IPS-11a (cell line): ENCODE results near the gene MYB.

Experiments
- H3K4me3 ChIP-seq: one replicate; pipeline ENCODE4 v1.5.1; 2013; ENCODE audit warnings: low read depth, low read length, control low read depth

The MYB gene

DNA sequence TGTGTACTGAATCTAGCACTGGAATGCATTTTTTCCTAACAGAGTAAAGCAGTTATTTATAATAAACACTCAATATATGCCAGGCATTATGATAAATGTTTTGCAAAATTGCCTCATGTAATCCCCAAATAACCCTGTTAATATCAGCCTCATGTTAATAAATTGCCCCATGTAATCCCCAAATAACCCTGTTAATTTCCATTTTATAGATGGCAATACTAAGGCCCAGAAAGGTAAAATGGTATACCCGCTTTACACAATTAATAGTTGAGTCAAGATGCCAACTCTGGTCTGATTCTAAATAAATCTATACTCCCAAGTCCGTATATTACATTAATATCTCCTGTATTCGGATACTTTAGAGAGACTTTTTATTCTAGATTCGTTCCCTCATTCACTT, 6.3 kb downstream of the MYB start:
- no peak overlapping the region for H3K4me3 ChIP-seq

GRCh38 chr6:135188718-135189117, 7.6 kb downstream of the MYB start:
- H3K4me3 ChIP-seq = no peak overlapping the region

- H3K4me3 ChIP-seq = no peak overlapping the region
These were observed 8.2 kb downstream of the MYB start for GRCh38 chr6:135189344-135189743.

GRCh38 chr6:135191508-135192255, 10.6 kb downstream of the MYB start:
- no peak overlapping the region for H3K4me3 ChIP-seq

GRCh38 chr6:135192256-135193174, 11.4 kb downstream of the MYB start:
- H3K4me3 ChIP-seq = no peak overlapping the region

DNA sequence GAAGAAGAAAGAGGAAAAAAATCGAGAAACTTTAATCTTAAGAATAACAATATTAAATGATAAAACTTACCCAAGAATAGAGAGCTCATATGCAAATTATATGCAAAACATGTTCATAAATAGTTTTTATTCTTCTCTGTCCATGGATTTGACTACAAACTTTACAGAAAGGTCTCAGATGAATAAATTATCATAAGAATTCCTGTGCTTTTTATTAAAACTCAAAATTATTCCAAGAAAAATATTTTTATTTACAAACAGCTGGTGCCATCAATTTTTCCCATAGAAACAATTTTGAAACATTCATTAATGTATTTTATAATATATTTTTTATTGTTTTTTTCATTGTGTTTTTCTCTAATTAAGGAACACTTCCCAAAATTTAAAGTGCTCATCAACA, 12.1 kb downstream of the MYB start:
- no peak overlapping the region for H3K4me3 ChIP-seq

DNA sequence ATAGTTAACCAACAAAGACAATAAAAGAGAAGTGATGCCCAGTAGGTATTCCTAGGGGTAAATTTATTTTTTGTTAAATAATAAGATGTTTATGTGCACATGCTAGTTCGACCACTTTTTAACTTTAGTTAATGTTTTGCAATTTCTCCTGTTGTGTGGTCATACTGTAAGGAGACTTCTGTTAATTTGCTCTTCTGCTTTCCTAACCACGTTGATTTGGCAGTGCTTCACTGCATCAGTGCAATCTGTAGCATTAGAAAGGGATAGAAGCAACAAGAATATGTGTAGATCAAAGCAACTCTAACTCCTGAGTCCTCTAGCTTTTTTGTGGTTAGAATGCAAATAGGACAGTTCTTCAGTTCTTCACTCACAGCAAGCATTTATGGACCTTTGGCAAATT, 13.9 kb downstream of the MYB start:
- no peak overlapping the region for H3K4me3 ChIP-seq

- H3K4me3 ChIP-seq = no peak overlapping the region
These were observed 14.4 kb downstream of the MYB start for GRCh38 chr6:135195522-135195921.

- no peak overlapping the region for H3K4me3 ChIP-seq
These were observed 15.8 kb downstream of the MYB start for GRCh38 chr6:135196739-135197510.

DNA sequence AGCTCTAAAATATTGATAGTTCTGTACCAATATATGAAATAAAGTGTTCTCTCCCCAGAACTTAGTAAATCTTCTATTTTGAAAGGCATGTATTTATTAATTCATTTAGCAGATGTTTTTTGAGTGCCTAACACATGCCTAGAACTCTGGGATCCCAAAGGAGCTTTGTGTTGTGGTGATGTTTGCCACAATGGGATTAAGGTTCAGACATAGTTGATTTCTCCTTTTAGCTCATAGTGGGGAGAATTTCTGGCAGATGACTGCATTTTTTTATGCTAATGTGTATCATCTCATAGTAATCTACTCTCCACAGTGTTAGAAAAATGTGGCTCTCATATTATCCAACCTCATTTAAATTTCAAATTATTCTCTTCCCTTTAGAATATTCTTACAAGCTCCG, 21.7 kb downstream of the MYB start:
- H3K4me3 ChIP-seq = no peak overlapping the region

GRCh38 chr6:135204951-135205350, 23.8 kb downstream of the MYB start:
- H3K4me3 ChIP-seq = no peak overlapping the region

DNA sequence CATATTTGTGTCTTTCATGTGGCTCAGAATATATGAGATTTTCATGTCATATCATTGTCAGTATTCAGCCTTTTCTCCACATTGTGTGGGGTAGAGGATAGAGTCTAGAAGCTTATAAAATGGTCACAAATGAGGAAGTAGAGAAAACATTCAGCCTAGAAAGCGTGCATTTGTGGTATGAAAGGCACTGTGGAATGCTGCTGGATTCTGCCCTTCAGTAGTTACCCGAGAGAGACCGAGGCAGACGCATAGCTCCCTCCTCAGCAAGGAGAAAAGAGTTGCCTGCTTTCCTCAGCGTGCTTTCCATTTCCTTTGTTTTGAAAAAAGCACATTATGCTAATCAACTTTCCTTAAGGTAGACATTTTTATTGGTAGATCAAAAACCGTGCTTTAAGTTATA, 28.7 kb downstream of the MYB start:
- no peak overlapping the region for H3K4me3 ChIP-seq

DNA sequence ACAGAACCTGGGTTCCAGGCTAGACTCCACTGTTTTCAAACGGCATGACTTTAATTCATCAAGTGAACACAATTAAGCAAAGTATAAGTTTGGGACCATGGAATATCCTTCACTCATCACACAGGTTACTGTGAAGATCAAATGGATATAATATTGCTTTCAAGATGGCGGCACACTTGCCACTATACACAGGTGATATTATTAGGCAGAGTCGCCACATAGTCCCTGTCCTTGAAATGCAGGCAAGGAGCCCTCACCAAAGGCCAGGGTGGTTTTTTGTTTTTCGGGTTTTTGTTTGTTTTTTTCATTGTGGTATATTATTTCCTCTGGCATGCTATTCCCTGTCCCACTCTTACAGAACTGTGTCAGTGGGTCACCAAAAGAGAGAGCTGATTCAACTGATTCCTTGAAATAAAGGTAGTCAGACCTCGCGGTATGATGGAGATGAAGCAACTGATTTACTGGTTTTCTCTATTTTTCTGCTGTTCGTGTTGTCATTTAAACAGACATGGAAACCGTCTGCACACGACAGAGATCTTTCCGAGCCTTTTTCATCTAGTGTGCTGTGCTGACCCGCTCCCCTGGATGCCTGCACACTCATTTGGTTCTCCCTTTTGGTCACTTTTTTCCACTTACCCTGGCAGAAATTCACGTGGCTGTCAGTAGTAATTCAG, 29.7 kb downstream of the MYB start:
- no peak overlapping the region for H3K4me3 ChIP-seq

DNA sequence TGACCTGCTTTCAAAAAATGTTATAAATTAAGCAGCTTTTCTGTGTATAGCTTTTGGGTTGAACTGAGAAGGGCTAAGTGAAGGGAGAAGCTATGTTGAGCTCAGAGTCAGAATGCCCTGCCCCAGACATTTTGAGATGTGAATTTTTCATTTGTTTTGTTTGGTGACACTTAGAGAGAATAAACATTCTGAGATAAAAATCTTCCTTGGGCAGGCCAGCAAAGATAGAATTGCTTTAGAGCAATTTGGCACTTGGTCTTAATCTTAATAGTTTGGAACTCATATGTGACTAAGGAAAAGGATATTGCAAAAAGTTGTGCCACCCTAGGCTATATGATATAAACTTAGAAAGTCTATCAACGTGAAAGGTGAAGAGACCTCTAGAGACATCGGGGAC, 30.2 kb downstream of the MYB start:
- H3K4me3 ChIP-seq = no peak overlapping the region

GRCh38 chr6:135212020-135212806, 31.1 kb downstream of the MYB start:
- H3K4me3 ChIP-seq = no peak overlapping the region

- H3K4me3 ChIP-seq = no peak overlapping the region
These were observed 31.8 kb downstream of the MYB start for GRCh38 chr6:135212935-135213334.

GRCh38 chr6:135213616-135214015, 32.5 kb downstream of the MYB start:
- no peak overlapping the region for H3K4me3 ChIP-seq

DNA sequence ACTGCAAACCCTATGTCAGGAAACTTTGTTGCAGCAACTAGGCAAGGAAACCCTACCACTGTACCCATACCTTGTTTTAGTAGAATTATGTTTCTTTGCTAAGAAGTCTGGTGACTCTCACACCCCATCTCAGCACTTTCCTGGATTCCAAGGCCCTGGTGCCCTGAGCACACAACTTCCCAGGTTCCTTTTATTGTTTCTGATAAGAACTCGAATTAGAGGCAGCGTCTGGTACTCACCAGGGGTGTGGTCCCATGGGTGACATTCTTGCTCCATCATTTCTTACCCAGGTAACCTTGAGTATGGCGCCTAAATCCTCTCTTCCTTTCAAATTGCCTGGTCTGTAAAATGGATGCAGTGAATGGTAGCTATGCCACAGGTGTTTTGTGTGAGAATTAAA, 34.1 kb downstream of the MYB start:
- no peak overlapping the region for H3K4me3 ChIP-seq

DNA sequence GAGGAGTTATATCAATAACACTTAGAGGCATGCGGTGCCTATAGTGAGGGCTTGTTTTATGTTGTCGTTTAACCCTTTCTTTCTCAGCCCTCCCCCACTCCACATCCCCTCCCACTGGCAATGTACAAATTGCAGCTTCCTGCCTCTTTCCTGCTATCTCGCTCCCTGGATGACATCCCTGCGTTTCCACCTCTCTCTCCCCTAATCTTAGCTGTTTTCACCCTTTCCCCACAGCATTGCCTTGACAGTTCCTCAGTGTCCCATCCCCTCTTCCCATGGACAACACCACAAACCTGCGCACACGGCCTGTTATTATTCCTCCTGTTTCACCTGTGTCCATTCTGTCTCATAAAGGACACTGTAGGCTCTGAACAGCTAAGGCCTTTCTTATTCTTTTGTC, 34.5 kb downstream of the MYB start:
- no peak overlapping the region for H3K4me3 ChIP-seq

DNA sequence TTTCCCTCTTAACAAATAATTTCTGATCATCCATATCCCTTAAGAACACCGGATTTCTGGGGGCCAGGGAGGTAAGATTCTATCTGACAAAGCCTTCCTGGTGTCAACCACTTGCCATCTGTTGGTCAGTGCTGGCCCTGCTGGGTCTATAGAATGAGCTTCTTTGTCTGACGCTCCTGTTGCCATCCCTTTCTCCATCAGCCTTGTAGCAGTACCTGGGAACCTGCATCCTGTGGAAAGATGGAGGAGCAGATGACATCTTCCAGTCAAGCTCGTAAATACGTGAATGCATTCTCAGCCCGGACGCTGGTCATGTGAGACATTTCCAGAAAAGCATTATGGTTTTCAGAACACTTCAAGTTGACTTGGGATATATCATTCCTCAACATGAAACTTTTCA, 36.6 kb downstream of the MYB start:
- H3K4me3 ChIP-seq = no peak overlapping the region
